Measurements from ENCODE around the gene KIAA1586. TPM values are rescaled to one million over a fixed set of nuclear protein-coding genes. Genes with fewer than 3 reads are reported as not detected.

The KIAA1586 gene
- total RNA-seq, 1 donor from 2014 or later: 5.7 TPM

DNA sequence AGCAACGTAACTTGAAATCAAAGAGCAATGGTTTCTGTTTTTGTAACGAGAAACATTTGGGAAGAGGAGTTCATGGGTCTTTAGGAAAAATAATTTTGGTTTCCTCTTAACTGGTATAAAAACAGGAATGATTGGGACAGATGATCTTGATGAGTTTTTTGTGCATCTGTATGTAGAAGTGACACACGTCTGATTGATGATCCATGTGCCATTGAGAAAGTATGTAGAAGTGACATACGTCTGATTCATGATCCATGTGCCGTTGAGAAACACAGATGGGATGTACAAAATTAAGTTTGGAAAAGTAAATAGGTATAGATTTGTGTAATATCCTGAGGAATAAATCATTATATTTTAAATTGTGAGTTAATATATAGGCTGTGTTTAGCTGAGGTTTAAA is 2.1 kb downstream of the KIAA1586 start:
- peaks cover 16% of the 10 kb centered on the region for H3K4me1 ChIP-seq
- DNase-seq: no peak
- no peak overlapping the region for H3K27ac ChIP-seq (replicated peaks)
- no peaks in the 10 kb centered on the region for H3K27me3 ChIP-seq (ENCODE audit: low read depth)
- H3K36me3 ChIP-seq: peaks cover 31% of the 10 kb centered on the region
- no peak overlapping the region for H3K4me3 ChIP-seq
- peaks cover 7% of the 10 kb centered on the region for H3K9me3 ChIP-seq (replicated peaks)
- TF ChIP-seq, protein P1, sequence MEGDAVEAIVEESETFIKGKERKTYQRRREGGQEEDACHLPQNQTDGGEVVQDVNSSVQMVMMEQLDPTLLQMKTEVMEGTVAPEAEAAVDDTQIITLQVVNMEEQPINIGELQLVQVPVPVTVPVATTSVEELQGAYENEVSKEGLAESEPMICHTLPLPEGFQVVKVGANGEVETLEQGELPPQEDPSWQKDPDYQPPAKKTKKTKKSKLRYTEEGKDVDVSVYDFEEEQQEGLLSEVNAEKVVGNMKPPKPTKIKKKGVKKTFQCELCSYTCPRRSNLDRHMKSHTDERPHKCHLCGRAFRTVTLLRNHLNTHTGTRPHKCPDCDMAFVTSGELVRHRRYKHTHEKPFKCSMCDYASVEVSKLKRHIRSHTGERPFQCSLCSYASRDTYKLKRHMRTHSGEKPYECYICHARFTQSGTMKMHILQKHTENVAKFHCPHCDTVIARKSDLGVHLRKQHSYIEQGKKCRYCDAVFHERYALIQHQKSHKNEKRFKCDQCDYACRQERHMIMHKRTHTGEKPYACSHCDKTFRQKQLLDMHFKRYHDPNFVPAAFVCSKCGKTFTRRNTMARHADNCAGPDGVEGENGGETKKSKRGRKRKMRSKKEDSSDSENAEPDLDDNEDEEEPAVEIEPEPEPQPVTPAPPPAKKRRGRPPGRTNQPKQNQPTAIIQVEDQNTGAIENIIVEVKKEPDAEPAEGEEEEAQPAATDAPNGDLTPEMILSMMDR (IDR thresholded peaks at IDR 0.05; ENCODE audit: borderline replicate concordance): no peak
- intact Hi-C loops (cut with micrococcal nuclease): loop anchor here (5.0 kb wide), 1 partner anchor 39 kb away; no protein-coding TSS in a partner anchor

DNA sequence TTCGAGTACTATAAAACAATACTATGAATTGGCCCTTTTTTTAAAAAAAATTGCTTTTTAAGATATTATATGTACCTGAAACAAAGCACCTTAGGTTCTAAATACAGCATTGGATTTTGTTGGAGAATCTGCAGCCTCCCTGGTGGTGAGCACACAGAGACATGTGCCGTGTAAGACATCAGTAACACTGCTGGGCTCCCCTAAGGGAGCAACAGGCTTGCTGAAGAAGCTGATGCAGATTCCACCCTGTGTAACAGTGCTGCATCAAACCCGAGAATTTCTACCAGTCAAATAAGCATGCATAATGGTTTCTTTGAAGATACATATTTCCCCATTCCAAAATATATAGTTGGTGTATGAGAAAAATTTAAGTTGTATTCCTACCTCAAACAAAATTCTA is 17.4 kb downstream of the KIAA1586 start:
- no peak overlapping the region for H3K27ac ChIP-seq (replicated peaks)
- TF ChIP-seq, protein P1 (IDR thresholded peaks at IDR 0.05; ENCODE audit: borderline replicate concordance): no peak
- intact Hi-C loops (cut with micrococcal nuclease): no loop called here
- H3K4me1 ChIP-seq: no peaks in the 10 kb centered on the region
- no peaks in the 10 kb centered on the region for H3K9me3 ChIP-seq (replicated peaks)
- DNase-seq: no peak
- peaks cover 44% of the 10 kb centered on the region for H3K36me3 ChIP-seq
- no peaks in the 10 kb centered on the region for H3K27me3 ChIP-seq (ENCODE audit: low read depth)
- H3K4me3 ChIP-seq: no peak overlapping the region

DNA sequence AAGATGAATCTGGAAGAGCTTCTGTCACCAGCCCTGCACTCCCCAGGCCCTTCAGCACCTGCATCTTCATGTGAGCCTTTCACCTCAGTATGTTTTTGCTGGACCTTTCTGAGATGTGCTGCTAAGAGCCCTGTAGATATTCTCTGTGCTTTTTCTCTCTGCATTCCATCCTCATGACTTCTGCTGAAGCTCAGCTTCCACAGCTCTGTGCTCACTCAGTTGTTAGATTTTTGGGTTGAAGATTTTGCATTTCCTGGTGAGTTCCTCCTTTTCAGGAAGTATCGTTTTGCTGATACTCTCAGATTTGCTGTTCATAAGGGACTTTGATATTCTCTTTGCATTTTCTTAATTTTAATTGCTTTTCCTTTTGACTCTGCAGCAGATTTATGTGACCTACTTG is 18.3 kb downstream of the KIAA1586 start:
- TF ChIP-seq, protein P1 (IDR thresholded peaks at IDR 0.05; ENCODE audit: borderline replicate concordance): no peak
- peaks cover 41% of the 10 kb centered on the region for H3K36me3 ChIP-seq
- H3K27me3 ChIP-seq (ENCODE audit: low read depth): no peaks in the 10 kb centered on the region
- H3K9me3 ChIP-seq (replicated peaks): no peaks in the 10 kb centered on the region
- intact Hi-C loops (cut with micrococcal nuclease): no loop called here
- no peak for DNase-seq
- no peak overlapping the region for H3K27ac ChIP-seq (replicated peaks)
- H3K4me1 ChIP-seq: no peaks in the 10 kb centered on the region
- H3K4me3 ChIP-seq: no peak overlapping the region

DNA sequence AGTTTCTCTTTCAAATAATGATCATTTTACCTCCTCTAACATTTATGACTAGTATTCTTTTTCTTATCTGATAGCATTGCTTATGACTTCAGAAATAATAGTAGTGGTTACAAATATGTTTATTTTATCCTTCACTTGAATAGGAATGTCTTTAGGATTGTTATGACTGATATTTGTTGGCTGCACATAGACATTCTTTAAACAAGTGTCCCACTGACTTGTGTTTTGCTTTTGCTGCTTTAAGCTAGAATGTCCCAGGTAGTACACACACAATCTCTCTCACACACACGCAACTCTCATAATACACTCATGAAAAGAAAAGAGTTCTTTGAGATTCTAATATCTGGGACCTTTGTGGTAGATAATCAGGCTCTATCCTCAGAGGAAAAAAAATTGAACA is 21.6 kb downstream of the KIAA1586 start:
- no peaks in the 10 kb centered on the region for H3K4me1 ChIP-seq
- no peaks in the 10 kb centered on the region for H3K27me3 ChIP-seq (ENCODE audit: low read depth)
- no peak overlapping the region for H3K27ac ChIP-seq (replicated peaks)
- no peaks in the 10 kb centered on the region for H3K9me3 ChIP-seq (replicated peaks)
- intact Hi-C loops (cut with micrococcal nuclease): no loop called here
- no peak for DNase-seq
- TF ChIP-seq, protein P1 (IDR thresholded peaks at IDR 0.05; ENCODE audit: borderline replicate concordance): no peak
- no peak overlapping the region for H3K4me3 ChIP-seq
- H3K36me3 ChIP-seq: peaks cover 10% of the 10 kb centered on the region

DNA sequence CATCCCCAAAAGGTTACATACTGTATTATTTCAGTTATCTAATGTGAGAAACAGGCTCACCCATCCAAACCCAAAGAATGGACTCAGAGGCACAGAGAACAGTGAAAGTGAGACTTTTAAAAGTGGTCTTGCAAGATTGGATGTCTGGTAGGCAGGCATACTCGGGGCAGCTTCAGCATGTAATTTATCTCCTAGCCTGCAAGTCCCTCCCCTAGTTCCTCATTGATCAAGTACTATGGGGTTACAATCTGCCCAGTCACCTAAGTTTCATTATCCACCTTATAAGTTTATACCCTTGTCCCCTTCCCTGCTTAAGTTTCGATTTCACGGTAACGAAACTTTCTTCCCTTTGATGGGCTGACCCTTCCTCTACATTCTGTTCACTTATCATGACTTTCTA is 22.7 kb downstream of the KIAA1586 start:
- intact Hi-C loops (cut with micrococcal nuclease): no loop called here
- peaks cover 2% of the 10 kb centered on the region for H3K36me3 ChIP-seq

More for the DNA sequence above, 22.7 kb downstream of the KIAA1586 start:
- no peaks in the 10 kb centered on the region for H3K27me3 ChIP-seq (ENCODE audit: low read depth)
- no peaks in the 10 kb centered on the region for H3K4me1 ChIP-seq
- TF ChIP-seq, protein P1 (IDR thresholded peaks at IDR 0.05; ENCODE audit: borderline replicate concordance): no peak
- no peak for DNase-seq
- H3K9me3 ChIP-seq (replicated peaks): no peaks in the 10 kb centered on the region
- no peak overlapping the region for H3K27ac ChIP-seq (replicated peaks)
- no peak overlapping the region for H3K4me3 ChIP-seq

Measured in left ventricle myocardium inferior (tissue), 1 donor.